Esophagus muscularis mucosa (tissue), 4 donors: ENCODE results near the gene SMARCC2.

Source experiments
- EP300 ChIP-seq: sonication (generic); formaldehyde crosslinking; IDR thresholded peaks from one replicate; pipeline ENCODE4 v1.6.1; 2017; ENCODE audit warnings: antibody characterized with exemption
- POLR2A ChIP-seq: fragments of 450-650 bp; IDR thresholded peaks from one replicate; pipeline ENCODE4 v1.6.1; 2017; ENCODE audit warnings: antibody characterized with exemption, moderate library complexity, mild to moderate bottlenecking, low read depth
- POLR2AphosphoS5 ChIP-seq, 2 donors: sonication (generic); formaldehyde crosslinking; IDR thresholded peaks; one replicate each; pipeline ENCODE4 v1.6.1; 2017; ENCODE audit warnings: antibody characterized with exemption in 2 of 2
- TF ChIP-seq, protein P1 (sequence below), 3 experiments: fragments of 200-600 bp in 2 of 3; fragments of 450-650 bp in 1 of 3; sonication (generic) in 2 of 3; IDR thresholded peaks; one replicate each; pipeline ENCODE4 v1.5.1; 2017 to 2019; ENCODE audit warnings: antibody characterized with exemption in 3 of 3, mild to moderate bottlenecking in 2 of 3, moderate library complexity in 1 of 3

DNA sequence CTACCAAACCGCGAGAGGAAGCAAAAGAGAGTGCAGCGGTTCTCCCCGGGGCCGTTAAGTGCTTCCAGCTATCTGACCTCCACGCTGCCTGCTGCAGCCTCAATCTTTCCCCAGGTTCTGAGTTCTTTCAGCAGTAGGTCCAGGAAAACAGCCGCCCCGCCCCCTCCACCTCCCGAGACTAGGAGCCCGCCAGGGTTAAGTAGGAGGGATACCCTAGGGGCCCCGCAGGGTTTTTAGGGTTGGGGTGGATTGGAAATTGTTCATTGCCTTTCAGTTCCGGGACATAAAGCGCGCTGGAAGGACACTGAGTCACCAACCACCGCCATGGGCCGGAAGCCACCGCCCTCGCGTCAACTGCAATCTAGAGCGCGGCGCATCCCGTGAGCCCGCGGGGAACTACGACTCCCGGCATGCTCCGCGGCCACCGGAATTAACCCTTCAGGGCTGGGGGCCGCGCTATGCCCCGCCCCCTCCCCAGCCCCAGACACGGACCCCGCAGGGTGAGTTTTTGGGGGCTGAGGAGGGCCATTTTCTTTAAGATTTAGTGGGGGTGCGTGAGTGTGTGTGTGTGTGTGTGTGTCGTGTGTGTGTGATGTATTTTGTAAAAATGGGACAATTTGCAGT, 37.0 kb downstream of the SMARCC2 start, which contains the start of gene MYL6B:
- TF ChIP-seq POLR2A = no peak
- TF ChIP-seq, protein P1, sequence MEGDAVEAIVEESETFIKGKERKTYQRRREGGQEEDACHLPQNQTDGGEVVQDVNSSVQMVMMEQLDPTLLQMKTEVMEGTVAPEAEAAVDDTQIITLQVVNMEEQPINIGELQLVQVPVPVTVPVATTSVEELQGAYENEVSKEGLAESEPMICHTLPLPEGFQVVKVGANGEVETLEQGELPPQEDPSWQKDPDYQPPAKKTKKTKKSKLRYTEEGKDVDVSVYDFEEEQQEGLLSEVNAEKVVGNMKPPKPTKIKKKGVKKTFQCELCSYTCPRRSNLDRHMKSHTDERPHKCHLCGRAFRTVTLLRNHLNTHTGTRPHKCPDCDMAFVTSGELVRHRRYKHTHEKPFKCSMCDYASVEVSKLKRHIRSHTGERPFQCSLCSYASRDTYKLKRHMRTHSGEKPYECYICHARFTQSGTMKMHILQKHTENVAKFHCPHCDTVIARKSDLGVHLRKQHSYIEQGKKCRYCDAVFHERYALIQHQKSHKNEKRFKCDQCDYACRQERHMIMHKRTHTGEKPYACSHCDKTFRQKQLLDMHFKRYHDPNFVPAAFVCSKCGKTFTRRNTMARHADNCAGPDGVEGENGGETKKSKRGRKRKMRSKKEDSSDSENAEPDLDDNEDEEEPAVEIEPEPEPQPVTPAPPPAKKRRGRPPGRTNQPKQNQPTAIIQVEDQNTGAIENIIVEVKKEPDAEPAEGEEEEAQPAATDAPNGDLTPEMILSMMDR (IDR thresholded peaks at IDR 0.05) = peak in 1 of 3 experiments; percentile 25
- no peak for TF ChIP-seq EP300
- TF ChIP-seq POLR2AphosphoS5 (IDR thresholded peaks at IDR 0.05) = peak; percentile 83 to 98
